Measurements from ENCODE around the gene FBXO34.

The FBXO34 gene

GRCh38 chr14:55323910-55324309, 52.7 kb downstream of the FBXO34 start:
- no peak for DNase-seq (ENCODE audit: low read depth, low spot score)
- no peaks in the 10 kb centered on the region for H3K27me3 ChIP-seq (ENCODE audit: insufficient read depth, insufficient read length)
- TF ChIP-seq ZNF274 (IDR thresholded peaks at IDR 0.05; ENCODE audit: low read depth, low read length) (no peak), SUZ12 (IDR thresholded peaks at IDR 0.05; ENCODE audit: extremely low read depth, insufficient read depth, insufficient read length) (no peak), YY1 (IDR thresholded peaks at IDR 0.05; ENCODE audit: insufficient read depth, insufficient read length) (no peak)
- H3K36me3 ChIP-seq (ENCODE audit: insufficient read depth, insufficient read length, low read length): no peaks in the 10 kb centered on the region
- no peak overlapping the region for H3K9ac ChIP-seq (ENCODE audit: insufficient read length, low read depth)
- H3K9me3 ChIP-seq (ENCODE audit: insufficient read depth, low read length): no peaks in the 10 kb centered on the region
- no peaks in the 10 kb centered on the region for H3K4me1 ChIP-seq (ENCODE audit: insufficient read depth, insufficient read length)
- no peak overlapping the region for H3K4me3 ChIP-seq (ENCODE audit: insufficient read length, low read depth)

- Histone ChIP-seq H3K36me3 (ENCODE audit: insufficient read depth, insufficient read length, low read length) (no peaks in the 10 kb centered on the region), H3K9ac (ENCODE audit: insufficient read length, low read depth) (no peak overlapping the region), H3K4me3 (ENCODE audit: insufficient read length, low read depth) (no peak overlapping the region), H3K4me1 (ENCODE audit: insufficient read depth, insufficient read length) (no peaks in the 10 kb centered on the region), H3K27me3 (ENCODE audit: insufficient read depth, insufficient read length) (no peaks in the 10 kb centered on the region), H3K9me3 (ENCODE audit: insufficient read depth, low read length) (no peaks in the 10 kb centered on the region)
- TF ChIP-seq ZNF274 (IDR thresholded peaks at IDR 0.05; ENCODE audit: low read depth, low read length) (no peak), SUZ12 (IDR thresholded peaks at IDR 0.05; ENCODE audit: extremely low read depth, insufficient read depth, insufficient read length) (no peak), YY1 (IDR thresholded peaks at IDR 0.05; ENCODE audit: insufficient read depth, insufficient read length) (no peak)
- no peak for DNase-seq (ENCODE audit: low read depth, low spot score)
Observed at GRCh38 chr14:55324812-55325211, 53.6 kb downstream of the FBXO34 start.

- Histone ChIP-seq H3K4me1 (ENCODE audit: insufficient read depth, insufficient read length) (no peaks in the 10 kb centered on the region), H3K9me3 (ENCODE audit: insufficient read depth, low read length) (no peaks in the 10 kb centered on the region), H3K4me3 (ENCODE audit: insufficient read length, low read depth) (no peak overlapping the region), H3K36me3 (ENCODE audit: insufficient read depth, insufficient read length, low read length) (no peaks in the 10 kb centered on the region), H3K27me3 (ENCODE audit: insufficient read depth, insufficient read length) (no peaks in the 10 kb centered on the region), H3K9ac (ENCODE audit: insufficient read length, low read depth) (no peak overlapping the region)
- no peak for DNase-seq (ENCODE audit: low read depth, low spot score)
- TF ChIP-seq ZNF274 (IDR thresholded peaks at IDR 0.05; ENCODE audit: low read depth, low read length) (no peak), YY1 (IDR thresholded peaks at IDR 0.05; ENCODE audit: insufficient read depth, insufficient read length) (no peak), SUZ12 (IDR thresholded peaks at IDR 0.05; ENCODE audit: extremely low read depth, insufficient read depth, insufficient read length) (no peak)
Observed at GRCh38 chr14:55327179-55327578, 56.0 kb downstream of the FBXO34 start.

DNA sequence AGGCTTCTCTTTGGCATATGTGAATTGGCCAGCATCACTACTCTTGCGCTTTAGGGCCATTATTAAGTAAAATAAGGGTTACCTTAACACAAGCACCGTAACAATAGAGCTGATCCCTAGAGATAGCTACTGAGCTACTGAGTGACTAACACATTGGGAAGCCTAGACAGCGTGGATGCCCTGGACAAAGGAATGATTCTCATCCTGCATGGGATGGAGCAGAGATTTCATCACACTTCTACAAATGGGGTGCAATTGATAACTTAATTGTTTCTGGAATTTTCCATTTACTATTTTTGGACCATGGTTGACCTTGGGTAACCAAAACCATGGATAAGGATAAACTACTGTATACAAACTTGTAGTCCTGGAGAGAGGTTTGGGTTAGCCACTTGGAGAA, 57.1 kb downstream of the FBXO34 start:
- TF ChIP-seq SUZ12 (IDR thresholded peaks at IDR 0.05; ENCODE audit: extremely low read depth, insufficient read depth, insufficient read length) (no peak), ZNF274 (IDR thresholded peaks at IDR 0.05; ENCODE audit: low read depth, low read length) (no peak), YY1 (IDR thresholded peaks at IDR 0.05; ENCODE audit: insufficient read depth, insufficient read length) (no peak)
- Histone ChIP-seq H3K9ac (ENCODE audit: insufficient read length, low read depth) (no peak overlapping the region), H3K4me1 (ENCODE audit: insufficient read depth, insufficient read length) (no peaks in the 10 kb centered on the region), H3K36me3 (ENCODE audit: insufficient read depth, insufficient read length, low read length) (no peaks in the 10 kb centered on the region), H3K9me3 (ENCODE audit: insufficient read depth, low read length) (no peaks in the 10 kb centered on the region), H3K27me3 (ENCODE audit: insufficient read depth, insufficient read length) (no peaks in the 10 kb centered on the region), H3K4me3 (ENCODE audit: insufficient read length, low read depth) (no peak overlapping the region)
- DNase-seq (ENCODE audit: low read depth, low spot score): no peak

DNA sequence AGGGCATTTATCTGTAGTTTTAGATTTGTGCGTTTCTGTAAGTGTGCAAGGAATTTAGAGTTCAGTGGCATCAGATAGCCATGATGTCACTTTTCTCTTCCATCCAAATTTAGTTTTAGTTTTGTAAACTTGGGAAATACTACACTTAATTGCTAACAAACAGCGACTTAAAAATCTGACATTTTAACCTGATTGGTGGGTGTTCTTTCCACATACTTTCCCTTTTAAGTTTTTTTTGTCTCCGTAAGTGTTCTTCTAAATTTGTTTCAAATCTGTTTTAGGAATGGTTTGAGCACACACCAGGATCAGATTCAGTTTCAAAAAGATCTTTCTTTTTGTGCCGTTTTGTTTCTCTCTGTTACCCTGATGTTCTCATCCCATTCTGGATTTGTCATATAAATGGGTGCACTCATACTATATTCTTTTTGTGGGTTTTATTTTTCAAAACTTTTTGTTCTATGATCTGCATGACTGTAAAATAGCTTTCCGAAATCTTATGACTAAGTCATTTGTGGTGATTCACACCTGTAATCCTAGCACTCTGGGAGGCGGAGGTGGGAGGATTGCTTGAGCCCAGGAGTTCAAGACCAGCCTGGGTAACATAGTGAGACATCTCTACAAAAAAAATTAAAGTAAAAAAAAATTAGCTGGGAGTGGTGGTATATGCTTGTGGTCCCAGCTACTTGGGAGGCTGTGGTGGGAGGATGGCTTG, 58.9 kb downstream of the FBXO34 start:
- no peak for DNase-seq (ENCODE audit: low read depth, low spot score)
- TF ChIP-seq YY1 (IDR thresholded peaks at IDR 0.05; ENCODE audit: insufficient read depth, insufficient read length) (no peak), SUZ12 (IDR thresholded peaks at IDR 0.05; ENCODE audit: extremely low read depth, insufficient read depth, insufficient read length) (no peak), ZNF274 (IDR thresholded peaks at IDR 0.05; ENCODE audit: low read depth, low read length) (no peak)
- H3K4me3 ChIP-seq (ENCODE audit: insufficient read length, low read depth): no peak overlapping the region
- H3K4me1 ChIP-seq (ENCODE audit: insufficient read depth, insufficient read length): no peaks in the 10 kb centered on the region
- H3K9ac ChIP-seq (ENCODE audit: insufficient read length, low read depth): no peak overlapping the region
- H3K27me3 ChIP-seq (ENCODE audit: insufficient read depth, insufficient read length): no peaks in the 10 kb centered on the region
- H3K36me3 ChIP-seq (ENCODE audit: insufficient read depth, insufficient read length, low read length): no peaks in the 10 kb centered on the region
- no peaks in the 10 kb centered on the region for H3K9me3 ChIP-seq (ENCODE audit: insufficient read depth, low read length)

- no peaks in the 10 kb centered on the region for H3K9me3 ChIP-seq (ENCODE audit: insufficient read depth, low read length)
- DNase-seq (ENCODE audit: low read depth, low spot score): no peak
- H3K9ac ChIP-seq (ENCODE audit: insufficient read length, low read depth): no peak overlapping the region
- no peaks in the 10 kb centered on the region for H3K27me3 ChIP-seq (ENCODE audit: insufficient read depth, insufficient read length)
- no peaks in the 10 kb centered on the region for H3K4me1 ChIP-seq (ENCODE audit: insufficient read depth, insufficient read length)
- no peak for TF ChIP-seq ZNF274 (IDR thresholded peaks at IDR 0.05; ENCODE audit: low read depth, low read length)
- no peak for TF ChIP-seq SUZ12 (IDR thresholded peaks at IDR 0.05; ENCODE audit: extremely low read depth, insufficient read depth, insufficient read length)
- TF ChIP-seq YY1 (IDR thresholded peaks at IDR 0.05; ENCODE audit: insufficient read depth, insufficient read length): no peak
- H3K36me3 ChIP-seq (ENCODE audit: insufficient read depth, insufficient read length, low read length): no peaks in the 10 kb centered on the region
- H3K4me3 ChIP-seq (ENCODE audit: insufficient read length, low read depth): no peak overlapping the region
Observed at GRCh38 chr14:55332654-55333570, 61.7 kb downstream of the FBXO34 start.

Measured in NT2/D1 (cell line).